ENCODE results near the gene ELAPOR1.

GRCh38 chr1:109151146-109151990, 37.5 kb downstream of the ELAPOR1 start:
- TF ChIP-seq MAX (IDR thresholded peaks at IDR 0.05), result no peak
- TF ChIP-seq CREB1 (IDR thresholded peaks at IDR 0.05; ENCODE audit: low read depth), result no peak
- TF ChIP-seq EP300 (IDR thresholded peaks at IDR 0.05; ENCODE audit: borderline replicate concordance), result no peak
- no peak for TF ChIP-seq ZBTB7A (IDR thresholded peaks at IDR 0.05; ENCODE audit: low read depth)
- no peak for TF ChIP-seq FOXM1 (IDR thresholded peaks at IDR 0.05; ENCODE audit: borderline replicate concordance, low read depth)
- no peak for TF ChIP-seq RAD21 (IDR thresholded peaks at IDR 0.05; ENCODE audit: low read depth)
- TF ChIP-seq YY1 (IDR thresholded peaks at IDR 0.05; ENCODE audit: low read depth), result no peak
- TF ChIP-seq REST (IDR thresholded peaks at IDR 0.05; ENCODE audit: low read depth), result no peak
- no peak for TF ChIP-seq TAF1 (IDR thresholded peaks at IDR 0.05; ENCODE audit: low read depth)
- no peak for TF ChIP-seq TEAD4 (IDR thresholded peaks at IDR 0.05)
- TF ChIP-seq USF1 (IDR thresholded peaks at IDR 0.05), result no peak
- TF ChIP-seq TCF12 (IDR thresholded peaks at IDR 0.05; ENCODE audit: low read depth), result no peak
- TF ChIP-seq EGR1 (IDR thresholded peaks at IDR 0.05), result no peak
- no peak for TF ChIP-seq CEBPB (IDR thresholded peaks at IDR 0.05)
